ENCODE results near the gene CFAP299.

CFAP299 gene

GRCh38 chr4:80301884-80302283 lies 33.6 kb upstream of the CFAP299 start:
- TF ChIP-seq, protein P1, sequence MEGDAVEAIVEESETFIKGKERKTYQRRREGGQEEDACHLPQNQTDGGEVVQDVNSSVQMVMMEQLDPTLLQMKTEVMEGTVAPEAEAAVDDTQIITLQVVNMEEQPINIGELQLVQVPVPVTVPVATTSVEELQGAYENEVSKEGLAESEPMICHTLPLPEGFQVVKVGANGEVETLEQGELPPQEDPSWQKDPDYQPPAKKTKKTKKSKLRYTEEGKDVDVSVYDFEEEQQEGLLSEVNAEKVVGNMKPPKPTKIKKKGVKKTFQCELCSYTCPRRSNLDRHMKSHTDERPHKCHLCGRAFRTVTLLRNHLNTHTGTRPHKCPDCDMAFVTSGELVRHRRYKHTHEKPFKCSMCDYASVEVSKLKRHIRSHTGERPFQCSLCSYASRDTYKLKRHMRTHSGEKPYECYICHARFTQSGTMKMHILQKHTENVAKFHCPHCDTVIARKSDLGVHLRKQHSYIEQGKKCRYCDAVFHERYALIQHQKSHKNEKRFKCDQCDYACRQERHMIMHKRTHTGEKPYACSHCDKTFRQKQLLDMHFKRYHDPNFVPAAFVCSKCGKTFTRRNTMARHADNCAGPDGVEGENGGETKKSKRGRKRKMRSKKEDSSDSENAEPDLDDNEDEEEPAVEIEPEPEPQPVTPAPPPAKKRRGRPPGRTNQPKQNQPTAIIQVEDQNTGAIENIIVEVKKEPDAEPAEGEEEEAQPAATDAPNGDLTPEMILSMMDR (IDR thresholded peaks at IDR 0.05; ENCODE audit: unreplicated experiment in 3 of 3): no peak
- H3K9me3 Mint-ChIP-seq: peaks cover 3% of the 10 kb centered on the region
- H3K4me1 Mint-ChIP-seq: no peaks in the 10 kb centered on the region
- peaks cover 22% of the 10 kb centered on the region for H3K27me3 Mint-ChIP-seq (ENCODE audit: low read depth)
- no peak overlapping the region for H3K4me3 Mint-ChIP-seq
- H3K36me3 Mint-ChIP-seq (ENCODE audit: low read depth): no peaks in the 10 kb centered on the region
- H3K27ac Mint-ChIP-seq: no peak overlapping the region

- TF ChIP-seq, protein P1 (IDR thresholded peaks at IDR 0.05; ENCODE audit: unreplicated experiment in 3 of 3): no peak
- H3K27ac Mint-ChIP-seq: no peak overlapping the region
- peaks cover 28% of the 10 kb centered on the region for H3K27me3 Mint-ChIP-seq (ENCODE audit: low read depth)
- no peaks in the 10 kb centered on the region for H3K36me3 Mint-ChIP-seq (ENCODE audit: low read depth)
- peaks cover 3% of the 10 kb centered on the region for H3K9me3 Mint-ChIP-seq
- H3K4me3 Mint-ChIP-seq: no peak overlapping the region
- H3K4me1 Mint-ChIP-seq: peaks cover 2% of the 10 kb centered on the region
These were observed 32.8 kb upstream of the CFAP299 start for GRCh38 chr4:80302616-80303223.

DNA sequence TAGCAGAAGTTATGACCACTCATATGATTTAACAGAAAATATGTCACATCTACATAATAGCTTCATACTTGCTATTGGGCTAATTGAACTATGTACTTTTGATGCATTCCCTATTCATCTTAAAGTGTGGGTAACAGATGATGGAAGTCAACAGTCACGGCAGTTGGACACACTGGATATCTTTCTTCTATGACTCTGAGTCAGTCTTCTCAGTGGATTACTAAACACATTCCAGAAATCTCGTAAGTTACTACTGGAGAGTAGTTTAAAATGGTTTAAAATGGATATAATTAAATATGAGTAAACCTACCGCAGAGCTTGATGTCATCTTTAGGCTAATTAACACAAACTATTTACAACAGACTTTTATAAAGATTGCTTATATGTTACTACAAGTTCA lies 30.1 kb upstream of the CFAP299 start:
- H3K9me3 Mint-ChIP-seq: no peaks in the 10 kb centered on the region
- no peak overlapping the region for H3K27ac Mint-ChIP-seq
- TF ChIP-seq, protein P1 (IDR thresholded peaks at IDR 0.05; ENCODE audit: unreplicated experiment in 3 of 3): no peak
- H3K36me3 Mint-ChIP-seq (ENCODE audit: low read depth): no peaks in the 10 kb centered on the region
- peaks cover 5% of the 10 kb centered on the region for H3K4me1 Mint-ChIP-seq
- H3K4me3 Mint-ChIP-seq: no peak overlapping the region
- peaks cover 37% of the 10 kb centered on the region for H3K27me3 Mint-ChIP-seq (ENCODE audit: low read depth)

GRCh38 chr4:80306260-80306659 lies 29.3 kb upstream of the CFAP299 start:
- H3K9me3 Mint-ChIP-seq: no peaks in the 10 kb centered on the region
- H3K27ac Mint-ChIP-seq: no peak overlapping the region
- peaks cover 37% of the 10 kb centered on the region for H3K27me3 Mint-ChIP-seq (ENCODE audit: low read depth)
- no peak overlapping the region for H3K4me3 Mint-ChIP-seq
- TF ChIP-seq, protein P1 (IDR thresholded peaks at IDR 0.05; ENCODE audit: unreplicated experiment in 3 of 3): no peak
- H3K36me3 Mint-ChIP-seq (ENCODE audit: low read depth): no peaks in the 10 kb centered on the region
- H3K4me1 Mint-ChIP-seq: peaks cover 5% of the 10 kb centered on the region

GRCh38 chr4:80307183-80307735 lies 28.3 kb upstream of the CFAP299 start:
- Mint-ChIP-seq H3K4me3 (no peak overlapping the region), H3K27ac (peak overlapping the region in 1 of 3 experiments; percentile 58), H3K9me3 (no peaks in the 10 kb centered on the region), H3K4me1 (peaks cover 5% of the 10 kb centered on the region), H3K36me3 (ENCODE audit: low read depth) (no peaks in the 10 kb centered on the region), H3K27me3 (ENCODE audit: low read depth) (peaks cover 42% of the 10 kb centered on the region)
- TF ChIP-seq, protein P1 (IDR thresholded peaks at IDR 0.05; ENCODE audit: unreplicated experiment in 3 of 3): no peak

All from nephron (organoid).